Spinal cord (tissue), 10 donors: ENCODE data around the gene PAX3. TPM values are rescaled to one million over a fixed set of nuclear protein-coding genes. Genes with fewer than 3 reads are reported as not detected.
A peak's percentile ranks its signal among the peaks of the same experiment; 100 is the strongest.

Experiments
- DNase-seq, 6 donors: peaks; one replicate each; pipeline versions ENCODE4 v3.0.0 to v3.0.0-alpha.2; 2013 to 2015; ENCODE audit warnings: low spot score in 6 of 6, low read depth in 4 of 6
- H3K27ac ChIP-seq: one replicate; pipeline ENCODE4 v1.5.1; 2013; ENCODE audit warnings: low read depth, low read length, control low read depth
- H3K27me3 ChIP-seq: one replicate; pipeline ENCODE4 v1.6.1; 2013; ENCODE audit warnings: low read length; ENCODE audit not compliant: control insufficient read depth, insufficient read depth
- H3K36me3 ChIP-seq: one replicate; pipeline ENCODE4 v1.6.1; 2013; ENCODE audit warnings: low read length; ENCODE audit not compliant: control insufficient read depth, insufficient read depth
- H3K4me1 ChIP-seq: one replicate; pipeline ENCODE4 v1.6.1; 2013; ENCODE audit warnings: low read length; ENCODE audit not compliant: control insufficient read depth, insufficient read depth
- H3K4me3 ChIP-seq: one replicate; pipeline ENCODE4 v1.5.1; 2013; ENCODE audit warnings: low read depth, low read length, control low read depth
- H3K9me3 ChIP-seq: one replicate; pipeline ENCODE4 v1.6.1; 2013; ENCODE audit warnings: low read length; ENCODE audit not compliant: control insufficient read depth, insufficient read depth
- WGBS: methylation state at CpG from one replicate; pipeline ENCODE4 v1.1.5; 2013; ENCODE audit warnings: missing lambda C conversion rate; ENCODE audit not compliant: insufficient coverage; 5-methylcytosine and 5-hydroxymethylcytosine counted together
- polyA plus RNA-seq, 2 donors: library from polyadenylated mRNA; unstranded; fragments of 120-200 nt; gene quantifications; one replicate each; pipeline ENCODE4 v1.2.1, GENCODE V29; 2013; ENCODE audit not compliant: insufficient read length in 2 of 2
- total RNA-seq, 2 donors: library from RNA; depleted of rRNA in 1 of 2; stranded (reverse); fragments of 120-200 nt in 1 of 2; fragments of >200 nt in 1 of 2; gene quantifications; one replicate each; pipeline versions ENCODE4 v1.2.3 to v1.2.4, GENCODE V29; 2013 to 2014
- donor health status: healthy.

Gene PAX3
- total and polyA plus RNA-seq, 4 donors, result 9.4 to 14.2 (median 12.7) TPM

- Histone ChIP-seq H3K4me3 (peak overlapping the region; percentile 67), H3K9me3 (no peaks in the 10 kb centered on the region), H3K27me3 (peaks cover 35% of the 10 kb centered on the region), H3K36me3 (no peaks in the 10 kb centered on the region), H3K27ac (peak overlapping the region; percentile 82), H3K4me1 (peaks cover 21% of the 10 kb centered on the region)
- 15% methylated on average over 28 of the region's 38 CpGs for WGBS
- peak in 2 of 6 donors; percentile 77 to 92 for DNase-seq
Measured at GRCh38 chr2:222320436-222321395, 21.9 kb upstream of the PAX3 start.

DNA sequence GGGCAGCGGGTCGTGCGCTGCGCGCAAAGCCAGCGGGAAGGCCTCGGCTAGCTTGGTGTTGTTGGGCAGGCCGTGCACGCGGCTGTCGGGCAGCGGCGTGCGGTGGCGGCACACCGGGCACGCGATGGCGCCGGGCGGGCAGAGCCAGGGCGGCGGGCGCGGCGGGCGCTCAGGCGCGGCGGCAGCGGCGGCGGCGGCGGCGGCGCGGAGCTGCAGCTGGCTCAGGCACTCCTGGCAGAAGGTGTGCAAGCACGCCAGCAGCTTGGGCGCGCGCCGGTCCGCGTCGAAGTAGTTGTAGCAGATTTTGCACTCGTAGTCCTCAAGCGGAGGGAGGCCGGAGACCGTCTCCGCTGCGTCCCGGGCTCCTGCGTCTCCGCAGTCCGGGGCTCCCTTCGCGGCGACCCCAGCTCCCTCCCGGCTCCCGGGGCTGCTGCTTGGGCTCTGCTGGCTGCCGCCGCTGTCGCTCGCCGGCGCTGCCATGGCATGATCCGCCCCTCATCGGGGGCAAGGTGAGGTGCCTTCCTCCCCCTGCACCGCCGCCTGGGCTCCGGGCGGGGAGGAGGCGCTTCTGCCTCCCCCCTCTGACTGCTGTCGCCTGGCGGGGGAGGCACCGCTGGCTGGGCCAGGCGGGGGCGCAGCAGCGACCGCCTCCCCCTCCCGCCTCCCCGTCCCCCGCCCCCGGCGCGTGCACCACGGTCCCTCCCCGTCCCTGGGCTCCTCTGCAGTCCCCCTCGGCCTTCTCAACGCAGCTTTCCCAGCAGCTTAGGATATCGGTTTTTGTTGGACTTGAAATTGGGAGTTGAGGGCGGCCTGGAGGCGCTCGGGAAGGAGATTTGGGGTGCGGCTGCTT lies 21.0 kb upstream of the PAX3 start:
- H3K4me3 ChIP-seq, result peak overlapping the region; percentile 67
- DNase-seq, result peak in 2 of 6 donors; percentile 67 to 86
- H3K4me1 ChIP-seq, result peaks cover 21% of the 10 kb centered on the region
- no peaks in the 10 kb centered on the region for H3K9me3 ChIP-seq
- WGBS, result under 1% methylated on average over 80 of the region's 96 CpGs
- H3K36me3 ChIP-seq, result no peaks in the 10 kb centered on the region
- peaks cover 44% of the 10 kb centered on the region for H3K27me3 ChIP-seq
- H3K27ac ChIP-seq, result peak overlapping the region; percentile 82

DNA sequence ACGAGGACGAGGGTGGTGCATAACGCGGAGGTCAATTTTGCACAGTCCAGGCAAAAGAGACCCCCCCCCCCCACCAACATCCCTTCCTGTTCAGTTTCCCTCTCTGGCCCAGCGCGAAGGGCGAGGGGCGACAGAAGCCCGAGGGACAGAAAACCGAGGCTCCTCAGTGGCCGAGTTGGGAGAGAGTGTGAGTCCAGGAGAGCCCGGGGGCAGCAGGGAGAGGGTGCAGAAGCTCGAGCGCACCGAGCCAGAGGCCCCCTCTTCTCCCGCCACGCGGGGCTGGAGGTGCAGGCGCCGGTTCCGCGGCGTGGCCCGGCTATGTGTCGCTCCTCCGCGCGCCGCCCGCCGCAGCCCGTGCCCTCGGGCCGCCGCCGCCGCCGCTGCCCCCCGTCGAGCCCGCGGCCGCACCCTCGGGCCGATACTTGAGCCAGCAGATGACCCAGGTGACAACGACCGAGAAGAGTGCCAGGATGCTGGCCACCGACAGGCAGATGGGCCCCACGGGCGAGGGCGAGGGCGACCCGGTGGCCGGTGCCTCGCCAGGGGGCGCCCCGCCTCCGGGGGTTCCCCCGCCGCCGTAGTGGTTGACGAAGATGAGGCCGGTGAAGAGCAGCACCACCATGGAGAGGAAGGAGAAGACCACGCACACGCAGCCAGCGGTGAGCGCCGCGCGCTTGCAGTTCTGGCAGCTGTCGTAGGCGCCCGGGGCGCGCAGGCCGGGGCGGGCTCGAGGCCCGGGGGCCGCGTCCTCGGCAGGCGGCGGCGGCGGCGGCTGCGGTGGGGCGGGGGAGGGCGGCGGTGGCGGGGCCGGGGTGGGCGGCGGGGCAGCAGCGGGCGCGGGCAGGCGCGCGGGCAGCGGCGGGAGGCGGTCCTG lies 20.2 kb upstream of the PAX3 start:
- peaks cover 21% of the 10 kb centered on the region for H3K4me1 ChIP-seq
- WGBS, result under 1% methylated on average over 97 of the region's 104 CpGs
- H3K9me3 ChIP-seq, result no peaks in the 10 kb centered on the region
- H3K27ac ChIP-seq, result peak overlapping the region; percentile 41
- peaks cover 52% of the 10 kb centered on the region for H3K27me3 ChIP-seq
- peak in 2 of 6 donors; percentile 70 to 84 for DNase-seq
- peak overlapping the region; percentile 41 for H3K4me3 ChIP-seq
- no peaks in the 10 kb centered on the region for H3K36me3 ChIP-seq

DNA sequence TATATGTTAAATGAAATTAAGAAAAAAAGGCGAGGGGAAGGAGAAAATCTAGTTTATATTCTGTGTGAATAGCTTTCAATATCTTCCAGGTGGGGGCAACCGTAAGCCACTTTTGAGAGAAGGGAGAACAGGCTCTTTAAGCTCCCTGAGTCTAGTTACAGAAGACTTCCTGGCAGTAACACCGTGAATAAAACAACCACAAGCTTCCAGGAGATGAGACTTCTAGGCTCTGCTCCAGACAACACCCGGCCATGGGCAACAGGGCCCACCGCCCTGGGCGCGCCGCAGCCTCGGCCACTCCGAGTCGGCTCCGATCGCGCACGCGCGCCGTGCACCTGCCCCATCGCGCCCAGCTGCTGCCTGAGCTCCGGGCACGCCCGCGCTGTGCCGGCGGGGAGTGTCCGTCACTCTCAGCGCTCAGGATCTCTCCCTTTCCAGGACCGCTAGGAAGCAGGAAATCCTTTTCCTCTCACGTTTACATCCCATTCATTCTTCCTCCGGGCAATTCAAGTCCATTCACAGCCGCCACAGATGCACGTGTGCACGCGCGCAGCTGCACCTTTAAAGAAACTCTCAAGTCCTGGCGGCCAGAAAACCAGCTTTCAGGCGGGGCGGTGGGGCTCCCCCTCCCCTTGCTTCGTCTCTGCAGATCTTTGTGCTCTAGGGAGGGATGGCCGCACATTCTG lies 19.4 kb upstream of the PAX3 start:
- 0% methylated on average over 37 of the region's 41 CpGs for WGBS
- H3K36me3 ChIP-seq, result no peaks in the 10 kb centered on the region
- H3K27ac ChIP-seq, result peak overlapping the region; percentile 41
- peak in 2 of 6 donors; percentile 89 to 94 for DNase-seq
- peaks cover 21% of the 10 kb centered on the region for H3K4me1 ChIP-seq
- H3K27me3 ChIP-seq, result peaks cover 60% of the 10 kb centered on the region
- no peaks in the 10 kb centered on the region for H3K9me3 ChIP-seq
- peak overlapping the region; percentile 41 for H3K4me3 ChIP-seq

- no CpG with 5 or more reads among the region's 4 CpGs for WGBS
- no peaks in the 10 kb centered on the region for H3K36me3 ChIP-seq
- no peaks in the 10 kb centered on the region for H3K9me3 ChIP-seq
- H3K27ac ChIP-seq, result no peak overlapping the region
- peaks cover 34% of the 10 kb centered on the region for H3K4me1 ChIP-seq
- H3K4me3 ChIP-seq, result no peak overlapping the region
- DNase-seq, result no peak
- peaks cover 73% of the 10 kb centered on the region for H3K27me3 ChIP-seq
Measured at GRCh38 chr2:222315443-222316121, 16.8 kb upstream of the PAX3 start.

GRCh38 chr2:222313816-222314215 lies 15.0 kb upstream of the PAX3 start:
- no peak overlapping the region for H3K4me3 ChIP-seq
- H3K9me3 ChIP-seq, result no peaks in the 10 kb centered on the region
- no peaks in the 10 kb centered on the region for H3K36me3 ChIP-seq
- peaks cover 25% of the 10 kb centered on the region for H3K4me1 ChIP-seq
- DNase-seq, result peak in 1 of 6 donors; percentile 32
- no peak overlapping the region for H3K27ac ChIP-seq
- H3K27me3 ChIP-seq, result peaks cover 87% of the 10 kb centered on the region

DNA sequence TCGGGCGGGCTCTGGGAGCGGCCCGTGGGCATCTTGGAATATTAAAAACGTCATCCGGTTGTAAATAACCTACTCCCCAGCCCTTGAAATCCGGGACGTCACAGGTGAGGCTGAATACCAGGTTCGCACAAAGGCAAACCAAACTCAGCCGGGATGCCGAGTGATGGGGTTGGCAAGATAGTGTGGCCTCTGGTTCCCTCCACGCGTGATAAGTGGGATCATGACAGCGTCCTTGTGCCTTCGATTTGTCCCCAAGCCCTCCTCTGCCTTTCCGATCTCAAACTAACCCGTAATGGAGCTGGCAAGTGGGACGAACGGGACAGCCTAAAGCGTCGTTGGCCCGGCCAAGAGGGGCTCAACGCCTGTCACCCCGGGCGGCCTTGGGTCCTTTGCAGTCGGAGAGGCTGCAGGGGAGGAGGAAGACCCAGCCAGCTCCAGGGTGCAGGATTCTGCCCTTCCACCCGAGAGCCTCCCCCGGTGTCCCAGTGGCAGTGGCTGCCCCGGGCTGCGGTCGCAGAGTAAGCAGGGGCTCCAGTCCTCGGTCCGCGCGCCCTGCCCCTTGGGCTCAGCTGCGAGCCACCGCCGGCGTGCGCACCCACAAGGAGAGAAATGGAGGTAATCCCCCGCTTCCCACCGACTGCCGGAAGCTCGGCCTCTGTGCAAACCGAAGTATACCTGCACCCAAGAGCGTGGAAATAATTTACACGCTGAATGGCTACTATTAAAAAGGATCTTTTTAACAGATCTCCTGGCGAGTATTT lies 13.4 kb upstream of the PAX3 start:
- Histone ChIP-seq H3K27me3 (peaks cover 98% of the 10 kb centered on the region), H3K27ac (no peak overlapping the region), H3K36me3 (no peaks in the 10 kb centered on the region), H3K9me3 (no peaks in the 10 kb centered on the region), H3K4me1 (peaks cover 18% of the 10 kb centered on the region), H3K4me3 (no peak overlapping the region)
- DNase-seq, result peak in 2 of 6 donors; percentile 30 to 41
- 4% methylated on average over 46 of the region's 48 CpGs for WGBS
